Measurements from ENCODE around the gene MYO18B.

DNA sequence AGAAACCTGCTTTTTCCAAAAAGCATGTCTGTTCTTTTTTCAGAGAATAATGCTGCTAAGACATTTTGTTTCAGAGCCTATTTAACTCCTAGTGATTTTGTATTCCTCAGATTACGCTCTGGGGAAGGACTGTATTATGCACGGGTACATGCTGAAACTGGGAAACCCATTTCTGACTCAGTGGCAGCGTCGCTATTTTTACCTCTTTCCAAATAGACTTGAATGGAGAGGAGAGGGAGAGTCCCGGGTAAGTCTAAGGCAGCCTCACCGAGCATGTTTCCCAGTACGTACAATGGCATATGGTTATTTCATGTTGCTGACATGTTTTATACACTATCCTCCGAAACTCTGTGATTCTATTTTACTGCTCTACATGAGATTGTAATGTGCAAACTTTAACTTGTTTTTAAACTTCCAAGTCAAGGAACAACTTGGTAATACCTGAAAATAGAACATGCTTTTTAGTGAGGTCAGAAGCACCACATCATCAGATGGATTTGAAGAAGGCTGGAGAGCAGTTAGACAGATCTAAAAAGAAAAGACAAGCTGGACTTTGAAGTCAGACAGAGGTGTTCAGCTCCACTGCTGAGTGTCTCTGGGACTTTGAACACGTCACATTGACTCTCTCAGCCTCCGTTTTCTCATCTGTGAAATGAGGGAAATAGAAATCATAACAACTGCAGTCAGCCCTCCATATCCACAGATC is 23.7 kb upstream of the MYO18B start:
- TF ChIP-seq CTCF (IDR thresholded peaks at IDR 0.05), result no peak
- no peak for TF ChIP-seq POLR2A (IDR thresholded peaks at IDR 0.05)

Data from right lobe of liver (tissue), 4 donors.